Occipital lobe (tissue), 2 donors: Measurements from ENCODE around the gene KNDC1. TPM values are rescaled to one million over a fixed set of nuclear protein-coding genes. Genes with fewer than 3 reads are reported as not detected.

Source experiments
- DNase-seq: peaks from one replicate; lab custom pipeline; 2025; lab: John Stamatoyannopoulos, UW
- total RNA-seq: library from RNA; depleted of rRNA; stranded (reverse); fragments of >200 nt; gene quantifications from one replicate; pipeline ENCODE4 v1.2.3, GENCODE V29; 2014

The KNDC1 gene
- total RNA-seq, 1 donor from 2014 or later, result 5.9 TPM

- DNase-seq, result no peak
Measured at GRCh38 chr10:133177380-133178157, 17.6 kb downstream of the KNDC1 start.

- no peak for DNase-seq
Measured at GRCh38 chr10:133178357-133179127, 18.5 kb downstream of the KNDC1 start.

GRCh38 chr10:133179128-133179520, 19.1 kb downstream of the KNDC1 start:
- no peak for DNase-seq

- no peak for DNase-seq
Measured at GRCh38 chr10:133179651-133180050, 19.6 kb downstream of the KNDC1 start.

- no peak for DNase-seq
Measured at GRCh38 chr10:133180192-133180964, 20.4 kb downstream of the KNDC1 start.

GRCh38 chr10:133180965-133181639, 21.1 kb downstream of the KNDC1 start:
- DNase-seq, result no peak

GRCh38 chr10:133182190-133182589, 22.2 kb downstream of the KNDC1 start:
- no peak for DNase-seq

GRCh38 chr10:133182791-133183645, 23.0 kb downstream of the KNDC1 start:
- DNase-seq, result no peak

- no peak for DNase-seq
Measured at GRCh38 chr10:133183646-133184378, 23.8 kb downstream of the KNDC1 start.

GRCh38 chr10:133184591-133185244, 24.7 kb downstream of the KNDC1 start:
- DNase-seq, result no peak

- DNase-seq, result no peak
Measured at GRCh38 chr10:133185421-133185820, 25.4 kb downstream of the KNDC1 start.

- no peak for DNase-seq
Measured at GRCh38 chr10:133185916-133186315, 25.9 kb downstream of the KNDC1 start.

GRCh38 chr10:133186416-133187090, 26.5 kb downstream of the KNDC1 start:
- DNase-seq, result no peak

GRCh38 chr10:133187091-133187905, 27.3 kb downstream of the KNDC1 start:
- DNase-seq, result no peak

GRCh38 chr10:133187906-133188681, 28.1 kb downstream of the KNDC1 start:
- DNase-seq, result no peak

GRCh38 chr10:133189256-133189655, 29.2 kb downstream of the KNDC1 start:
- DNase-seq, result no peak

GRCh38 chr10:133189726-133190125, 29.7 kb downstream of the KNDC1 start:
- no peak for DNase-seq
